IPS-20b (cell line): ENCODE results near the gene OR11A1.
"Not testable (repeated sequence)": the region's sequence is repeated elsewhere in the genome, so short reads cannot be mapped to it uniquely, and the experiment has no call there.

ENCODE experiments used
- H3K27ac ChIP-seq: one replicate; pipeline ENCODE4 v1.5.1; 2013; ENCODE audit warnings: low read length
- H3K27me3 ChIP-seq: 2 replicates; pipeline ENCODE4 v1.6.1; 2013; ENCODE audit warnings: mild to moderate bottlenecking, low read length, inconsistent platforms; ENCODE audit not compliant: insufficient read depth
- H3K36me3 ChIP-seq: 2 replicates; pipeline ENCODE4 v1.6.1; 2013; ENCODE audit warnings: low read depth, mild to moderate bottlenecking, inconsistent platforms, low read length, moderate library complexity; ENCODE audit not compliant: insufficient read depth
- H3K4me1 ChIP-seq: 2 replicates; pipeline ENCODE4 v1.6.1; 2013; ENCODE audit warnings: mild to moderate bottlenecking, control low read depth, inconsistent platforms, low read length, moderate library complexity; ENCODE audit not compliant: insufficient read depth
- H3K4me3 ChIP-seq: 2 replicates; pipeline ENCODE4 v1.5.1; 2013; ENCODE audit warnings: mild to moderate bottlenecking, low read length, inconsistent platforms
- H3K9ac ChIP-seq: 2 replicates; pipeline ENCODE4 v1.6.1; 2013; ENCODE audit warnings: low read depth, mild to moderate bottlenecking, inconsistent platforms, low read length, moderate library complexity
- H3K9me3 ChIP-seq: 2 replicates; pipeline ENCODE4 v1.6.1; 2013; ENCODE audit warnings: mild to moderate bottlenecking, low read depth, low read length, inconsistent platforms; ENCODE audit not compliant: insufficient read depth

The OR11A1 gene

DNA sequence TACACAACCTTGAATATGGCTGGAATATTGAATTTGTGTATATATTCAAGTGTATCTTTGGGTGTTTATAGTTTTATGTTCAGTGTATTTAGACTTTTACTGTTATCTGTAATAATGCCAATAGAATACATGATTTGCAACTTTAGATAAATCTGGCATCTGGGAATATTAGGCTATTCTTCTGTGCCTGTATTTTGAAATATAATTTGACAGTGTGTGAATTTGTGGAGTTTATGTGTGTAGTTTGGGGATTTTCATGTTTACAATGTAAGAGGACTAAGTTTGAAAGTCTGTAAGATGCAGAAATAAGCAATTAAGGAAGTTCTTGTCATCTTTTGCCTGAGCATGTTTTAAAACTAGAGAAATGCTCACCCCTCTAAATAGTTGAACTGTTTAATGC, 17.9 kb downstream of the OR11A1 start, which contains the start of gene OR10C1:
Gene OR10C1 (plus strand): TSS at position 301 of the 400 bp plus-strand sequence. CDS start 710 bp downstream, outside the sequence.
- Histone ChIP-seq H3K4me3 (no peak within 1 kb of the TSS), H3K4me1 (no peaks in the 10 kb centered on the region), H3K27ac (no peak within 1 kb of the TSS), H3K9ac (no peak within 1 kb of the TSS), H3K27me3 (no peaks in the 10 kb centered on the region), H3K9me3 (no peaks in the 10 kb centered on the region), H3K36me3 (no peaks in the 10 kb centered on the region)

DNA sequence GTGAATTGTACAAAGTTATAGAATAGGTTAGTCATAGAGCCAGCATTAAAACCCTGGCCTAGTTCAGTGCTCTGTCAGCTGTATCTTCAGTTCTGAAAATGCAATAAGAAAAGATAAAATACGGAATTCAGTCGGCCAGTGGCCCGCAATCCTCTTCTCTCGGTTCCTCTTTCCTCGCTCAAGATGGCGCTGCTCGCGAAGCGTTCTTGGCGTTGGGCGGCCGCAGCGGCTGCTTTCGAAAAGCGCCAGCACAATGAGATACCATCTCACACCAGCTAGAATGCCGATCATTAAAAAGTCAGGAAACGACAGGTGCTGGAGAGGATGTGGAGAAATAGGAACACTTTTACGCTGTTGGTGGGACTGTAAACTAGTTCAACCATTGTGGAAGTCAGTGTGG, 20.1 kb downstream of the OR11A1 start:
- H3K4me3 ChIP-seq, H3K9me3 ChIP-seq, H3K4me1 ChIP-seq, H3K36me3 ChIP-seq, H3K27me3 ChIP-seq, H3K27ac ChIP-seq, H3K9ac ChIP-seq: not testable (repeated sequence)

DNA sequence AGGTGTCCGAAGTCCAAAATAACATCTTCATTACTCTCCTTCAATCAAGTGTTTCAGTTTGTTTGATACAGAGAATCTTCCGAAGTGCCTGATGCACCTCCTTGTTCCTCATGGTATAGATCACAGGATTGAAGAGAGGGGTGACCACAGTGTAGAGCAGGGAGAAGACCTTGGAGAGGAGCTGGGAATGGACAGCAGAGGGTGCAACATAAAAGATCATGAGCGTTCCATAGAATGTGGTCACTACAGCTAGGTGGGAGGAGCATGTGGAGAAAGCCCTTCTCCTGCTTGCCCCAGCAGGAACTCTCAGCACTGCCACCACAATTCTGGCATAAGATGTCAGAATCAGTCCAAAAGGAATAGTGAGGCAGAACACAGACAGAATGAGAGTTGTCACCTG, 30.2 kb downstream of the OR11A1 start:
- Histone ChIP-seq H3K9ac (no peak overlapping the region), H3K9me3 (no peaks in the 10 kb centered on the region), H3K4me3 (no peak overlapping the region)

DNA sequence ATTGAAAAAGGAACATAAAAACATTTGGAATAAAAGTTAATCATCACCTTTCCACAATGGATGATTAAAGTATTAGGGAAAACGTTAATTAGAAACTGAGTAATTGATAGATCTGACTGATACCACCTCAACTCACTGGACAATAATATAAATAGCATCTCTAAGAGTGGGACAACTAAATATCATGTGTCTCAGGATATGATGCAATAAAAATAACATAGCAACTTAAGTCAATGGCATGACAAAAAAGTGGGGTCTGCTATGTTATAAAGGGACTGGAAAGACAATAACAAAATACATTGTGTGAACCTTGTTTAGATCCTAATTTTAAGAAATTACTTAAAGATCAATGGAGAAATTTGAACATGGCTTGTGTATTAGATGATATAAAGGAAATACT, 31.8 kb downstream of the OR11A1 start:
- Histone ChIP-seq H3K36me3 (no peaks in the 10 kb centered on the region), H3K9me3 (no peaks in the 10 kb centered on the region), H3K4me1 (peaks cover 4% of the 10 kb centered on the region; the same call in 1 of the 2 replicates), H3K4me3 (no peak overlapping the region), H3K27ac (no peak overlapping the region), H3K9ac (no peak overlapping the region), H3K27me3 (no peaks in the 10 kb centered on the region)

More for the DNA sequence above, 30.2 kb downstream of the OR11A1 start:
- H3K36me3 ChIP-seq = no peaks in the 10 kb centered on the region
- H3K4me1 ChIP-seq = peaks cover 4% of the 10 kb centered on the region; the same call in 1 of the 2 replicates
- no peaks in the 10 kb centered on the region for H3K27me3 ChIP-seq
- H3K27ac ChIP-seq = no peak overlapping the region

DNA sequence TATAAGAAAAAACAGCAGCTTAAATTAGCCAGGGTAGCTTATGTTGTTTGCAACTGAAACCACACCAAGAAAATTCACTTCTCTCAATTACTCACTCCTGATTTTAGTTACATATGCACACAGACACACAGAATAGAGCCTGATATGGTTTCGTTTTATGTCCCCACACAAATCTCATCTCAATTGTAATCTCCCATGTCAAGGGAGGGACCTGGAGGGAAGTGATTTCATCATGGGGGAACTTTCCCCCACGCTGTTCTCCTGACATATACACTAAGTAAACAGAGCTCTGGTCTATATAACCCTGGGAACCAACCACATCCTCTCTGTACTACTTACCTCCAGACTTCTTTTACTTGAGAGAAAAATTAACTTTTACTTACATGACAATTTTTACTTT, 32.3 kb downstream of the OR11A1 start:
- Histone ChIP-seq H3K9ac (no peak overlapping the region), H3K4me1 (peaks cover 4% of the 10 kb centered on the region; the same call in 1 of the 2 replicates), H3K36me3 (no peaks in the 10 kb centered on the region), H3K27ac (no peak overlapping the region), H3K27me3 (no peaks in the 10 kb centered on the region), H3K9me3 (no peaks in the 10 kb centered on the region), H3K4me3 (no peak overlapping the region)

DNA sequence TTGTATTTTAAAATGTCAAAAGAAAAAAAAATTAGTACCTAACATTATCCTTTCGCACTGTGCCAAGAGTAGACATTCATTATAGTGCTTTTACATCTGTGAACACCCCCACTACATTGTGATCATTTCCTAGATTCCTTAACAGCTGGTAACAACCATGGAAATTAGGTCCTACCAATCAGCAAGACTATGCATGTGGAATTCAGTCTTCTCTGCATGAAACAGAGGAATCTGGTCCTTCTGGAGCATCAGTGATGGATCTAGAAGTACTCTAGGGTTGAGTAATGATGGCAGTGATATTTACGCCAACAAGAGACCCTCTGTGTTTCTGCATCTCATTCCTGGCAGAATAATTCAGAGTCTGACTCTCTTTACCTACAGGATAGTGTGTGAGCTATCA, 32.7 kb downstream of the OR11A1 start:
- Histone ChIP-seq H3K27ac (no peak overlapping the region), H3K4me3 (no peak overlapping the region), H3K36me3 (no peaks in the 10 kb centered on the region), H3K9me3 (no peaks in the 10 kb centered on the region), H3K9ac (no peak overlapping the region), H3K4me1 (peaks cover 4% of the 10 kb centered on the region; the same call in 1 of the 2 replicates), H3K27me3 (no peaks in the 10 kb centered on the region)

DNA sequence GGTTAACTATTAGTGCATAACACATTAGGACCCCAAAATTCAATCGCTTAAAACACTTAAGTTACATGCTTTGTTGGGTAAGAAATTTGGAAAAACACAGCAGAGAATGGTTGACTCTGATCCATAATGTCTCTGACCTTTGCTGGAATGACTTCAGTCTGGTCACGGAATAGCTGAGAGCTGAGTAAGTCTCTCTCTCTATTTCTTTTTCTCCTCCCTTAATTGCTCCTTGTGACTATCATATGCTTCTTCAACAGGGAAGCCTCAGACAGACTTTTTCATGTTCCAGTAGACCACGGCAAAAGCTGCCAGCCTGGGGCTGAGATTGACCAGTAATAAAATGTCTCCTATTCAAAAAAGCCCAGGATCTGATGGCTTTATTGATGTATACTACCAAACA, 37.4 kb downstream of the OR11A1 start:
- Histone ChIP-seq H3K9me3 (no peaks in the 10 kb centered on the region), H3K9ac (no peak overlapping the region), H3K4me1 (peaks cover 4% of the 10 kb centered on the region; the same call in 1 of the 2 replicates), H3K27ac (no peak overlapping the region), H3K27me3 (no peaks in the 10 kb centered on the region), H3K4me3 (no peak overlapping the region), H3K36me3 (no peaks in the 10 kb centered on the region)

DNA sequence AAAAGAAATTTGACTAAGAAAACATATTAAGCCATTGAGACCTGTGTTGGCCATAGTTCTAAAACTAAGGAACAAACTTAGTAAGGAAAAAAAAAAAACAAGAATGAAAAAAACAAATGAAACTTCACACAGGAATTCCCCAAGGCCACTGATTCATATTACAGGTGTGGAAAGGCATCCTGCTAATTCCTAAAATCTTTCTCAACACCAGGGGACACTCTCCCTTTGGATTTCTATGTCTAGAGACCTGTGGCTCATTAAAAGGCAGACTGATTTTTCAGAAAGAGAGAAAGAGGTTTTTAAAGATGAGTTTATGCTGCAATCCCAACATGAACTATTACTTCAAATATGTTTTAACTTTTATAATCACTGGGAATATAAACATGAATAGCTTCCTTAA, 42.3 kb downstream of the OR11A1 start, which contains the start of gene OR12D1:
Gene OR12D1 (plus strand): TSS at position 341 of the 400 bp plus-strand sequence.
- H3K4me1 ChIP-seq = no peaks in the 10 kb centered on the region
- H3K27ac ChIP-seq = no peak within 1 kb of the TSS
- no peaks in the 10 kb centered on the region for H3K36me3 ChIP-seq
- H3K9ac ChIP-seq = no peak within 1 kb of the TSS
- H3K9me3 ChIP-seq = peaks cover 5% of the 10 kb centered on the region; the same call in 1 of the 2 replicates
- no peak within 1 kb of the TSS for H3K4me3 ChIP-seq
- H3K27me3 ChIP-seq = no peaks in the 10 kb centered on the region

DNA sequence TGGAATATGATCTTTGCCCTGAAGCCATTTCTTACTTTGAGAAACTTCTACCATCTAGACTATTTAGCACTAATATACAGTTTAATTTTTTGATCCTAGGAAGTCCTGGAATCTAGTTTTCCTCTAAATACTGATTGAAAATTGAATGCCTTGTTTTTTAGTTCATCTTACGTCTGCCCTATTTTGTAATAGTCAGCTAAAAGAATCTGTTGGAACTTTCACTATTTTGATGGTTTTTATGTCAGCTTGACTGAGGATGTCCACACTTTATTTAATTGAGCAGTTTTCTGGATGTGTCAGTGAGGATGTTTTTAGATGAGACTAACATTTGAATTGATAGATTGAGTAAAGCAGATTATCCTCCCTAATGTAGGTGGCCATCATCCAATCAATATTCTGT, 53.1 kb downstream of the OR11A1 start:
- Histone ChIP-seq H3K4me1 (no peaks in the 10 kb centered on the region), H3K4me3 (no peak overlapping the region), H3K9ac (no peak overlapping the region), H3K36me3 (no peaks in the 10 kb centered on the region), H3K27ac (no peak overlapping the region), H3K27me3 (no peaks in the 10 kb centered on the region), H3K9me3 (no peaks in the 10 kb centered on the region)

DNA sequence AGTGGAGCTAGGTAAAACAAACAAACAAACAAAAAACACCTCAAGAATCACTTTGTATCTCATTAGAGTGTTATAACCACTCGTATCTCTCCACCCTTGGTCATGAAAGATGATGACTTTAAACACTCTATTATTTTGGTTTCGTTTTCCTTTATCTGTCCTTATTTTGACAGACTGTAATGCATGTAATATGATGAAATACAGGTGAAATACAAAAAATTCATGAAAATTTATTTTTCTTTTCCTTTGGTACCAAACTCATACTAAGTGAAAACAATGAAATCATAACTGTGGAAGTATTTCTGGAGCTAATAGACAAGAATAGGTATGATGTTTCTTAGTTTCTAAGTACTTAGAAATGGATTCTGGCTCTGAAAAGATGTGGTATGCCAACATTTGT, 57.3 kb downstream of the OR11A1 start:
- H3K36me3 ChIP-seq = no peaks in the 10 kb centered on the region
- no peak overlapping the region for H3K27ac ChIP-seq
- H3K27me3 ChIP-seq = no peaks in the 10 kb centered on the region
- H3K4me1 ChIP-seq = peaks cover 4% of the 10 kb centered on the region; the same call in 1 of the 2 replicates
- no peak overlapping the region for H3K4me3 ChIP-seq
- H3K9ac ChIP-seq = no peak overlapping the region
- H3K9me3 ChIP-seq = no peaks in the 10 kb centered on the region

DNA sequence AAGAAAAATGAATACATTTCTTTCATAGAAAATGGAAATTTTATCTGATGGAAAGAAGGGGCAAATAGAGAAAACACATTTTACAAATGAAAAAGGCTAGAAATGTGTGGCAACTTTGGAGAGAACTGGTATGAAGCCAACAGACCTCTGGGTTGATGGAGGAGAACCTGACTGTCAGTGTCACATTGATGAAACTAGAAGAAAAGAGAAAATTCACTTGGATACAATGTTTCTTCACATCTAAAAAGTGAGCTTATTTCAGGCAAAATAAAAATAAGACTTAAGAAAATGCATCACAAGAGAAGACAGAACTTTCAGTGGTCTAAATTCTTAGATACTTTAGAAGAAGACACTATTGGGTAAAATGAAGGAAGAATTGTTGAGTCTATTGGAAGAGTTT, 61.5 kb downstream of the OR11A1 start, which contains the start of gene OR12D2:
Gene OR12D2 (plus strand): TSS at position 301 of the 400 bp plus-strand sequence. CDS start 1,069 bp downstream, outside the sequence.
- Histone ChIP-seq H3K9ac (no peak within 1 kb of the TSS), H3K4me3 (no peak within 1 kb of the TSS)

DNA sequence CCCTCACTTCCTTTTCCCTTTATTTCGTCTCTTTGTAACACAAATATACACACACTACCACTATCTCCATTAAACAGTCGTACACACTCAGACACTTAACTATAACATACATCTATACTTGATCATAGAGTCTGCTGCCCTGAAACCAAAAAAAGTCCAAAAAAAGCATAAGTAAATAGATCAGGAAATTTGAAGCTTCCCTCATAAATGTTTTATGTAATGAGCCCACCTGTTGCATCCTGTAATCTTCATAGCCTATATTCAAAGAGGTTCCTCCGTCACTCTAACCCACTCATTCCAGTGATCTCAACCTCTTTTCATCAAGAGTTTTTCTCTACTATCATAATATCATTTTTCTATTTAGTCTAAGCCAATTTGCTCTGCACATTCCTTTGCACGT, 68.3 kb downstream of the OR11A1 start:
- no peaks in the 10 kb centered on the region for H3K27me3 ChIP-seq
- H3K4me1 ChIP-seq = no peaks in the 10 kb centered on the region
- H3K9ac ChIP-seq = no peak overlapping the region
- H3K27ac ChIP-seq = no peak overlapping the region
- no peaks in the 10 kb centered on the region for H3K9me3 ChIP-seq
- no peaks in the 10 kb centered on the region for H3K36me3 ChIP-seq
- H3K4me3 ChIP-seq = no peak overlapping the region

More for the DNA sequence above, 61.5 kb downstream of the OR11A1 start, which contains the start of gene OR12D2:
- peaks cover 4% of the 10 kb centered on the region; the same call in 1 of the 2 replicates for H3K4me1 ChIP-seq
- no peaks in the 10 kb centered on the region for H3K36me3 ChIP-seq
- no peaks in the 10 kb centered on the region for H3K27me3 ChIP-seq
- no peak within 1 kb of the TSS for H3K27ac ChIP-seq
- no peaks in the 10 kb centered on the region for H3K9me3 ChIP-seq
